ENCODE measurements around the gene STK32B.

The STK32B gene

GRCh38 chr4:5452156-5452555, 400.9 kb downstream of the STK32B start:
- no peaks in the 10 kb centered on the region for H3K9me3 ChIP-seq (ENCODE audit: severe bottlenecking)
- no peaks in the 10 kb centered on the region for H3K36me3 ChIP-seq (ENCODE audit: low read depth)
- H3K4me1 ChIP-seq (ENCODE audit: insufficient read depth, poor library complexity, severe bottlenecking): no peaks in the 10 kb centered on the region
- no peak overlapping the region for H3K4me3 ChIP-seq (ENCODE audit: severe bottlenecking)
- DNase-seq (ENCODE audit: low spot score) (no peak), ATAC-seq (ENCODE audit: low read depth) (no peak)
- H3K27me3 ChIP-seq (ENCODE audit: insufficient read depth, poor library complexity, severe bottlenecking): no peaks in the 10 kb centered on the region
- no peak overlapping the region for H3K27ac ChIP-seq (ENCODE audit: poor library complexity, severe bottlenecking)
- TF ChIP-seq, protein P1, sequence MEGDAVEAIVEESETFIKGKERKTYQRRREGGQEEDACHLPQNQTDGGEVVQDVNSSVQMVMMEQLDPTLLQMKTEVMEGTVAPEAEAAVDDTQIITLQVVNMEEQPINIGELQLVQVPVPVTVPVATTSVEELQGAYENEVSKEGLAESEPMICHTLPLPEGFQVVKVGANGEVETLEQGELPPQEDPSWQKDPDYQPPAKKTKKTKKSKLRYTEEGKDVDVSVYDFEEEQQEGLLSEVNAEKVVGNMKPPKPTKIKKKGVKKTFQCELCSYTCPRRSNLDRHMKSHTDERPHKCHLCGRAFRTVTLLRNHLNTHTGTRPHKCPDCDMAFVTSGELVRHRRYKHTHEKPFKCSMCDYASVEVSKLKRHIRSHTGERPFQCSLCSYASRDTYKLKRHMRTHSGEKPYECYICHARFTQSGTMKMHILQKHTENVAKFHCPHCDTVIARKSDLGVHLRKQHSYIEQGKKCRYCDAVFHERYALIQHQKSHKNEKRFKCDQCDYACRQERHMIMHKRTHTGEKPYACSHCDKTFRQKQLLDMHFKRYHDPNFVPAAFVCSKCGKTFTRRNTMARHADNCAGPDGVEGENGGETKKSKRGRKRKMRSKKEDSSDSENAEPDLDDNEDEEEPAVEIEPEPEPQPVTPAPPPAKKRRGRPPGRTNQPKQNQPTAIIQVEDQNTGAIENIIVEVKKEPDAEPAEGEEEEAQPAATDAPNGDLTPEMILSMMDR (IDR thresholded peaks at IDR 0.05; ENCODE audit: poor library complexity, severe bottlenecking): no peak

DNA sequence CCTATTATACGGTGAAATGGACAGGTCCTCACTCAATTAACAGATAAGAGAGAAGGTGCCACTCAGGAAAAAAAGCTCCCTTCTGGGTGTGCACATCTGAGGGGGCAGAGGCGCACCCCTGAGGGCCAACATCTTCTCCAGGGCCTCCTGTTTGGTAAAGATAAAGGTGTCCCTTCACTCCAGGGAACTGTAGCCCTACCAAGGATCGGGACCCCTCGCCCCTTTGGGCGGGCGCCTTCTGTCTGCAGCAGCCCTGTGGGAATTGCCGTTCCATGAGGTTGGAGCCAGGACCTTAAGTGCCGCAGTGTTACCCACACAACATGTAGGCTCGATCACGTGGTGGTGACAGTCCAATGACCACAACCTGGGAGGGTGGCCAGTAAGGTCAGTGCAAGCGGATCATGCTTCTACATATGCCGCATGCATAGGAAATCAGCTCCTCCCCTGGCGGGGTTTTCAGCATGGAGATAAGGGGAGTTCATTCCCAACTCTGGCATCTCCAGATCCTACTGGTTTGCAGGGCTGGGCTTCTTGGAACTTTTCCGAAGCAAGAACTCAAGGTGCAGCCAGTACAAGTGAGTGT, 403.8 kb downstream of the STK32B start:
- TF ChIP-seq, protein P1 (IDR thresholded peaks at IDR 0.05; ENCODE audit: poor library complexity, severe bottlenecking): no peak
- ATAC-seq (ENCODE audit: low read depth) (no peak), DNase-seq (ENCODE audit: low spot score) (no peak)
- Histone ChIP-seq H3K9me3 (ENCODE audit: severe bottlenecking) (no peaks in the 10 kb centered on the region), H3K27ac (ENCODE audit: poor library complexity, severe bottlenecking) (no peak overlapping the region), H3K27me3 (ENCODE audit: insufficient read depth, poor library complexity, severe bottlenecking) (no peaks in the 10 kb centered on the region), H3K4me3 (ENCODE audit: severe bottlenecking) (no peak overlapping the region), H3K4me1 (ENCODE audit: insufficient read depth, poor library complexity, severe bottlenecking) (no peaks in the 10 kb centered on the region), H3K36me3 (ENCODE audit: low read depth) (no peaks in the 10 kb centered on the region)

DNA sequence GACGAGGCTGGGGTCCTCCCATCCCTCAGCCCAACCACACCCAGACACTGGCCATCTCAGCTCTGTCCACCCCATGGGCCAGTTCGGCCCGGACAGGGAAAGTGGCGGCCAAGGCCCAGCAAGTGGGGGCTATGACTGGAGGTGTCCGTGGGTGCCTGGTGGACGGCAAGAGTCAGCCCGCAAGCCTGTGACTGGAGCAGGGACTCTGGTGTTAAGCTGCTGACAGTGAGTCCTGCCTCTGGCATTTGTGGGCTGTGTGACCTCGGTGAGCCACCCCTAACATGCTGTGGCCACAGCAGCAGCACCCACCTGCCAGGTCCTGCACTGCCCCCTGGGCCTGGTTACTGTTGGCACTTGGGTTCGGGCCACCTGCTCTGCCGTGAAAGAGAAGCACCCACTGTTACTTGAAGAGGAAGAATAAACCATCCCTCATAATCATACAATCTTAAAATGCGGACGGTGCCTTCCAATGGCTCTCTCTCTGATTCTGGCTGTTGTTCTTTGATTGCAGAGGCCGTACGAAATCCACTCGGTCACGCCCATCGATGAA, 405.1 kb downstream of the STK32B start:
- H3K9me3 ChIP-seq (ENCODE audit: severe bottlenecking): no peaks in the 10 kb centered on the region
- H3K4me1 ChIP-seq (ENCODE audit: insufficient read depth, poor library complexity, severe bottlenecking): no peaks in the 10 kb centered on the region
- no peaks in the 10 kb centered on the region for H3K27me3 ChIP-seq (ENCODE audit: insufficient read depth, poor library complexity, severe bottlenecking)
- H3K4me3 ChIP-seq (ENCODE audit: severe bottlenecking): no peak overlapping the region
- no peak for DNase-seq (ENCODE audit: low spot score)
- TF ChIP-seq, protein P1 (IDR thresholded peaks at IDR 0.05; ENCODE audit: poor library complexity, severe bottlenecking): no peak
- ATAC-seq (ENCODE audit: low read depth): no peak
- H3K36me3 ChIP-seq (ENCODE audit: low read depth): no peaks in the 10 kb centered on the region
- no peak overlapping the region for H3K27ac ChIP-seq (ENCODE audit: poor library complexity, severe bottlenecking)

GRCh38 chr4:5458676-5459075, 407.4 kb downstream of the STK32B start:
- H3K27ac ChIP-seq (ENCODE audit: poor library complexity, severe bottlenecking): no peak overlapping the region
- ATAC-seq (ENCODE audit: low read depth): no peak
- H3K36me3 ChIP-seq (ENCODE audit: low read depth): no peaks in the 10 kb centered on the region
- no peaks in the 10 kb centered on the region for H3K27me3 ChIP-seq (ENCODE audit: insufficient read depth, poor library complexity, severe bottlenecking)
- DNase-seq (ENCODE audit: low spot score): no peak
- TF ChIP-seq, protein P1 (IDR thresholded peaks at IDR 0.05; ENCODE audit: poor library complexity, severe bottlenecking): no peak
- H3K4me3 ChIP-seq (ENCODE audit: severe bottlenecking): no peak overlapping the region
- no peaks in the 10 kb centered on the region for H3K9me3 ChIP-seq (ENCODE audit: severe bottlenecking)
- no peaks in the 10 kb centered on the region for H3K4me1 ChIP-seq (ENCODE audit: insufficient read depth, poor library complexity, severe bottlenecking)

DNA sequence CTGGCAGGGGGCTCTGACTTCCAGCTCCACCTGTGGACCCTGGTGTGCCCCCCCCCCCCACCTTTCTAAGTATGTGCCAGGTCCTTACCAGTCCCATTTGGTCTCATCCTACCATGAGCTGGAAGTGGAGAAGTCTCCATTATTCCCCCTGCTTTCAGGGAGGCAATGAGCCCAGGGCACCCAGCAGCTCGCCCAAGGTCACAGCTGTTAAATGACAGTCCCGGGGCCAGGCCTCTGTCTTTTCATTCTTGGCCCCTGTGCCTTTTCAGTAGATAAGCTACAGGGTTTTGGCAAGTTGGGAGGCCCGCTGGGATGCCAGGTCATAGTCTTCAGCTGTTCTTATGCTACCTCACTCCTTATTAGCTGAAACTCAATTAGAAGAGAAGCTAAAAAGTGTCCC, 408.0 kb downstream of the STK32B start:
- H3K27ac ChIP-seq (ENCODE audit: poor library complexity, severe bottlenecking): no peak overlapping the region
- H3K27me3 ChIP-seq (ENCODE audit: insufficient read depth, poor library complexity, severe bottlenecking): no peaks in the 10 kb centered on the region
- no peaks in the 10 kb centered on the region for H3K36me3 ChIP-seq (ENCODE audit: low read depth)
- no peaks in the 10 kb centered on the region for H3K4me1 ChIP-seq (ENCODE audit: insufficient read depth, poor library complexity, severe bottlenecking)
- TF ChIP-seq, protein P1 (IDR thresholded peaks at IDR 0.05; ENCODE audit: poor library complexity, severe bottlenecking): no peak
- no peak overlapping the region for H3K4me3 ChIP-seq (ENCODE audit: severe bottlenecking)
- no peak for ATAC-seq (ENCODE audit: low read depth)
- DNase-seq (ENCODE audit: low spot score): no peak
- no peaks in the 10 kb centered on the region for H3K9me3 ChIP-seq (ENCODE audit: severe bottlenecking)
